ENCODE data around the gene XRCC4. TPM values are rescaled to one million over a fixed set of nuclear protein-coding genes. Genes with fewer than 3 reads are reported as not detected.

XRCC4 gene
- total RNA-seq, 4 donors from 2014 or later, result 1.8 to 3.5 (median 2.6) TPM

- Histone ChIP-seq H3K36me3 (no peaks in the 10 kb centered on the region), H3K27ac (no peak overlapping the region), H3K4me1 (no peaks in the 10 kb centered on the region), H3K4me3 (no peak overlapping the region), H3K27me3 (no peaks in the 10 kb centered on the region), H3K9me3 (no peaks in the 10 kb centered on the region)
- ATAC-seq (no peak), DNase-seq (no peak)
- in situ Hi-C loops (cut with MboI; ENCODE audit: low sequenced_read_pairs in 4 of 4) (no loop called here), intact Hi-C loops (cut with DNase I; ENCODE audit: low total_unique reads) (no loop called here)
- no peak for TF ChIP-seq POLR2A (IDR thresholded peaks at IDR 0.05)
- TF ChIP-seq CTCF (IDR thresholded peaks at IDR 0.05 in 4 of 5, conservative IDR thresholded peaks at IDR 0.05 in 1 of 5), result no peak
Observed at GRCh38 chr5:83281658-83282057, 204.3 kb downstream of the XRCC4 start.

- Histone ChIP-seq H3K9me3 (no peaks in the 10 kb centered on the region), H3K4me1 (no peaks in the 10 kb centered on the region), H3K27me3 (no peaks in the 10 kb centered on the region), H3K36me3 (no peaks in the 10 kb centered on the region), H3K4me3 (no peak overlapping the region), H3K27ac (no peak overlapping the region)
- in situ Hi-C loops (cut with MboI; ENCODE audit: low sequenced_read_pairs in 4 of 4) (no loop called here), intact Hi-C loops (cut with DNase I; ENCODE audit: low total_unique reads) (no loop called here)
- no peak for TF ChIP-seq POLR2A (IDR thresholded peaks at IDR 0.05)
- no peak for TF ChIP-seq CTCF (IDR thresholded peaks at IDR 0.05 in 4 of 5, conservative IDR thresholded peaks at IDR 0.05 in 1 of 5)
- DNase-seq (no peak), ATAC-seq (no peak)
Observed at GRCh38 chr5:83283761-83284160, 206.4 kb downstream of the XRCC4 start.

GRCh38 chr5:83285661-83286398, 208.5 kb downstream of the XRCC4 start:
- no peak for ATAC-seq

GRCh38 chr5:83294246-83294645, 216.9 kb downstream of the XRCC4 start:
- no peak for TF ChIP-seq CTCF (IDR thresholded peaks at IDR 0.05 in 4 of 5, conservative IDR thresholded peaks at IDR 0.05 in 1 of 5)
- TF ChIP-seq POLR2A (IDR thresholded peaks at IDR 0.05), result no peak
- ATAC-seq, result no peak
- Histone ChIP-seq H3K4me3 (no peak overlapping the region), H3K27ac (no peak overlapping the region), H3K36me3 (no peaks in the 10 kb centered on the region), H3K4me1 (no peaks in the 10 kb centered on the region), H3K27me3 (no peaks in the 10 kb centered on the region), H3K9me3 (no peaks in the 10 kb centered on the region)
- in situ Hi-C loops (cut with MboI; ENCODE audit: low sequenced_read_pairs in 4 of 4), result no loop called here
- no peak for DNase-seq
- intact Hi-C loops (cut with DNase I; ENCODE audit: low total_unique reads), result no loop called here

More at GRCh38 chr5:83285661-83286398, 208.5 kb downstream of the XRCC4 start:
- in situ Hi-C loops (cut with MboI; ENCODE audit: low sequenced_read_pairs in 4 of 4), result no loop called here
- intact Hi-C loops (cut with DNase I; ENCODE audit: low total_unique reads), result no loop called here
- Histone ChIP-seq H3K4me3 (no peak overlapping the region), H3K9me3 (no peaks in the 10 kb centered on the region), H3K27ac (no peak overlapping the region), H3K27me3 (no peaks in the 10 kb centered on the region), H3K4me1 (no peaks in the 10 kb centered on the region), H3K36me3 (no peaks in the 10 kb centered on the region)
- TF ChIP-seq CTCF (IDR thresholded peaks at IDR 0.05 in 4 of 5, conservative IDR thresholded peaks at IDR 0.05 in 1 of 5) (no peak), POLR2A (IDR thresholded peaks at IDR 0.05) (no peak)
- no peak for DNase-seq

GRCh38 chr5:83299353-83299752, 222.0 kb downstream of the XRCC4 start:
- DNase-seq (no peak), ATAC-seq (no peak)
- Histone ChIP-seq H3K36me3 (no peaks in the 10 kb centered on the region), H3K27ac (no peak overlapping the region), H3K27me3 (no peaks in the 10 kb centered on the region), H3K4me1 (no peaks in the 10 kb centered on the region), H3K4me3 (no peak overlapping the region), H3K9me3 (no peaks in the 10 kb centered on the region)
- no peak for TF ChIP-seq POLR2A (IDR thresholded peaks at IDR 0.05)
- intact Hi-C loops (cut with DNase I; ENCODE audit: low total_unique reads) (no loop called here), in situ Hi-C loops (cut with MboI; ENCODE audit: low sequenced_read_pairs in 4 of 4) (no loop called here)

All from gastrocnemius medialis (tissue), 4 donors.